PFSK-1 (cell line): Measurements from ENCODE around the gene MRGPRG.

Source experiments
- FOXP2 ChIP-seq: optimal IDR thresholded peaks from 2 replicates; pipeline ENCODE3; 2011; ENCODE audit warnings: borderline replicate concordance, control low read depth, inconsistent platforms; ENCODE audit not compliant: insufficient read depth; ENCODE audit errors: extremely low read length, extremely low read depth
- POLR2AphosphoS5 ChIP-seq: IDR thresholded peaks from 2 replicates; pipeline ENCODE4 v1.6.1; 2012; ENCODE audit warnings: low read depth, mild to moderate bottlenecking, control low read depth, low read length, moderate library complexity
- REST ChIP-seq, 2 experiments: IDR thresholded peaks; 2 replicates each; pipeline versions ENCODE4 v1.6.1 to v1.8.0; 2011 to 2012; ENCODE audit warnings: low read depth in 2 of 2, low read length in 2 of 2, control low read depth in 1 of 2, inconsistent platforms in 1 of 2, mild to moderate bottlenecking in 1 of 2, moderate library complexity in 1 of 2; ENCODE audit not compliant: insufficient read depth in 1 of 2
- SIN3A ChIP-seq: IDR thresholded peaks from 2 replicates; pipeline ENCODE4 v1.6.1; 2012; ENCODE audit warnings: mild to moderate bottlenecking, low read length, moderate library complexity, borderline replicate concordance; ENCODE audit not compliant: insufficient read depth
- TAF1 ChIP-seq: IDR thresholded peaks from 2 replicates; pipeline ENCODE4 v1.6.1; 2012; ENCODE audit warnings: low read length, control low read depth, borderline replicate concordance; ENCODE audit not compliant: insufficient read depth

MRGPRG gene

GRCh38 chr11:3171931-3172560 lies 46.6 kb downstream of the MRGPRG start:
- TF ChIP-seq SIN3A: no peak
- TF ChIP-seq FOXP2: no peak
- TF ChIP-seq REST (IDR thresholded peaks at IDR 0.05; ENCODE audit: insufficient read depth in 1 of 2, low read depth in 2 of 2, low read length in 2 of 2): no peak
- TF ChIP-seq POLR2AphosphoS5: no peak

GRCh38 chr11:3170756-3171650 lies 47.6 kb downstream of the MRGPRG start:
- no peak for TF ChIP-seq TAF1
- no peak for TF ChIP-seq FOXP2
- TF ChIP-seq REST (IDR thresholded peaks at IDR 0.05; ENCODE audit: insufficient read depth in 1 of 2, low read depth in 2 of 2, low read length in 2 of 2): no peak
- TF ChIP-seq POLR2AphosphoS5: no peak
- TF ChIP-seq SIN3A: no peak

- TF ChIP-seq FOXP2: no peak
- TF ChIP-seq REST (IDR thresholded peaks at IDR 0.05; ENCODE audit: insufficient read depth in 1 of 2, low read depth in 2 of 2, low read length in 2 of 2): no peak
- TF ChIP-seq TAF1: no peak
- TF ChIP-seq SIN3A: no peak
- no peak for TF ChIP-seq POLR2AphosphoS5
Observed at GRCh38 chr11:3170044-3170755, 48.4 kb downstream of the MRGPRG start.

- TF ChIP-seq SIN3A: no peak
- no peak for TF ChIP-seq REST (IDR thresholded peaks at IDR 0.05; ENCODE audit: insufficient read depth in 1 of 2, low read depth in 2 of 2, low read length in 2 of 2)
- no peak for TF ChIP-seq FOXP2
- TF ChIP-seq POLR2AphosphoS5: no peak
- TF ChIP-seq TAF1: no peak
Observed at GRCh38 chr11:3169255-3170043, 49.2 kb downstream of the MRGPRG start.
